Trophoblast cell (in vitro differentiated cells and primary cell): ENCODE results near the gene ETS1.

Experiments used
- DNase-seq, 2 donors: peaks; one replicate each; pipeline ENCODE4 v3.0.0-alpha.2; 2016
- H2AFZ ChIP-seq: 2 replicates; pipeline ENCODE4 v1.6.1; 2013; ENCODE audit warnings: low read length, moderate library complexity, mild to moderate bottlenecking; ENCODE audit not compliant: insufficient read depth, poor library complexity
- H2AK5ac ChIP-seq: 2 replicates; pipeline ENCODE4 v1.6.1; 2013; ENCODE audit warnings: mild to moderate bottlenecking, low read length
- H2BK120ac ChIP-seq: 2 replicates; pipeline ENCODE4 v1.6.1; 2013; ENCODE audit warnings: low read length, mild to moderate bottlenecking, moderate library complexity; ENCODE audit not compliant: insufficient read depth, poor library complexity
- H2BK12ac ChIP-seq: 2 replicates; pipeline ENCODE4 v1.6.1; 2013; ENCODE audit warnings: mild to moderate bottlenecking, low read length, moderate library complexity
- H2BK5ac ChIP-seq: 2 replicates; pipeline ENCODE4 v1.6.1; 2013; ENCODE audit warnings: low read length, low read depth, moderate library complexity, mild to moderate bottlenecking; ENCODE audit not compliant: poor library complexity
- H3K14ac ChIP-seq: 2 replicates; pipeline ENCODE4 v1.6.1; 2013; ENCODE audit warnings: mild to moderate bottlenecking, low read length
- H3K18ac ChIP-seq: 2 replicates; pipeline ENCODE4 v1.6.1; 2013; ENCODE audit warnings: mild to moderate bottlenecking, low read length
- H3K23ac ChIP-seq: 2 replicates; pipeline ENCODE4 v1.6.1; 2013; ENCODE audit warnings: low read length
- H3K27ac ChIP-seq: 2 replicates; pipeline ENCODE4 v1.5.1; 2013; ENCODE audit warnings: low read depth, mild to moderate bottlenecking, inconsistent platforms, low read length, moderate library complexity
- H3K27me3 ChIP-seq: 2 replicates; pipeline ENCODE4 v1.6.1; 2013; ENCODE audit warnings: inconsistent platforms, mild to moderate bottlenecking, low read length, moderate library complexity; ENCODE audit not compliant: insufficient read depth
- H3K36me3 ChIP-seq, 2 experiments: 1 replicate in 1 of 2; 2 replicates in 1 of 2; pipeline ENCODE4 v1.6.1; 2013; ENCODE audit warnings: low read length in 2 of 2, mild to moderate bottlenecking in 2 of 2, moderate library complexity in 1 of 2; ENCODE audit not compliant: insufficient read depth in 2 of 2, control insufficient read depth in 1 of 2
- H3K4ac ChIP-seq: 2 replicates; pipeline ENCODE4 v1.6.1; 2013; ENCODE audit warnings: low read depth, mild to moderate bottlenecking, low read length, moderate library complexity
- H3K4me1 ChIP-seq, 2 experiments: 1 replicate in 1 of 2; 2 replicates in 1 of 2; pipeline ENCODE4 v1.6.1; 2013; ENCODE audit warnings: low read length in 2 of 2, mild to moderate bottlenecking in 2 of 2, moderate library complexity in 1 of 2; ENCODE audit not compliant: insufficient read depth in 2 of 2, control insufficient read depth in 1 of 2
- H3K4me2 ChIP-seq: 2 replicates; pipeline ENCODE4 v1.6.1; 2013; ENCODE audit warnings: inconsistent platforms, mild to moderate bottlenecking, low read length, moderate library complexity
- H3K4me3 ChIP-seq: 2 replicates; pipeline ENCODE4 v1.5.1; 2013; ENCODE audit warnings: mild to moderate bottlenecking, low read depth, low read length, inconsistent platforms
- H3K79me1 ChIP-seq: one replicate; pipeline ENCODE4 v1.6.1; 2013; ENCODE audit warnings: low read length
- H3K79me2 ChIP-seq: 2 replicates; pipeline ENCODE4 v1.6.1; 2013; ENCODE audit warnings: low read length, mild to moderate bottlenecking; ENCODE audit not compliant: control insufficient read depth, insufficient read depth, poor library complexity
- H3K9ac ChIP-seq: 2 replicates; pipeline ENCODE4 v1.6.1; 2013; ENCODE audit warnings: mild to moderate bottlenecking, low read length
- H3K9me3 ChIP-seq: 2 replicates; pipeline ENCODE4 v1.6.1; 2013; ENCODE audit warnings: low read depth, mild to moderate bottlenecking, control low read depth, inconsistent platforms, low read length; ENCODE audit not compliant: insufficient read depth
- H4K12ac ChIP-seq: 2 replicates; pipeline ENCODE4 v1.6.1; 2013; ENCODE audit warnings: low read depth, mild to moderate bottlenecking, low read length, moderate library complexity
- H4K8ac ChIP-seq: 2 replicates; pipeline ENCODE4 v1.6.1; 2013; ENCODE audit warnings: low read depth, mild to moderate bottlenecking, low read length, moderate library complexity
- H4K91ac ChIP-seq: one replicate; pipeline ENCODE4 v1.6.1; 2013; ENCODE audit warnings: low read depth, mild to moderate bottlenecking, low read length, moderate library complexity
- WGBS: extraction: QIAGEN DNeasy Blood & Tissue Kit; methylation state at CpG from one replicate; pipeline ENCODE4 v1.1.7; 2013; ENCODE audit warnings: missing lambda C conversion rate; ENCODE audit not compliant: insufficient read length, insufficient coverage; ENCODE audit errors: extremely low coverage; 5-methylcytosine and 5-hydroxymethylcytosine counted together

ETS1 gene

DNA sequence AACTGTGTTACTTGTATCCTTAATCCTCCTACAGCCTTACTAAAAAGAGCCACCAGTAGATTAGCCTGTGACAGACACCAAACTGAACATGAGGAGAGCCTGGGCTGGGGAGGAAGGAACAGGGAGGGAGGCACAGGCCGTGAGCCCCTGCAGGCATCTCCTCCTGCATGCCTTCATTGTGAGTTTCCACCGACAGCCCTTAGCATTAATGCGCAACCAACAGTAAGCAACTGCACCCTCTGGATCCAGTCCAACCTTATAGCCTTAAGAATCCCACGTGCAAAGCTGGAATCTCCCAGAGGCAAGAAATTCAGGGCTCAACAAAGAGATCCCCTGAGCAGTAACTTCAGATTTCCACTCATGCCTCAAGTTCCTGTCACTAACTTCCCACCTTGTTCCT lies 84.6 kb downstream of the ETS1 start:
- H3K27me3 ChIP-seq = no peaks in the 10 kb centered on the region
- H4K91ac ChIP-seq = no peak overlapping the region
- peak overlapping the region; percentile 42 for H3K27ac ChIP-seq
- peak; percentile 30 to 43 for DNase-seq
- H3K4me2 ChIP-seq = no peak overlapping the region
- H3K4me3 ChIP-seq = no peak overlapping the region
- no peak overlapping the region for H2AFZ ChIP-seq
- H3K36me3 ChIP-seq = peaks cover 21 to 22% of the 10 kb centered on the region in 2 experiments
- H3K23ac ChIP-seq = no peak overlapping the region
- H2BK12ac ChIP-seq = no peak overlapping the region
- WGBS = no CpG with 5 or more reads among the region's 4 CpGs
- H3K4me1 ChIP-seq = peaks cover 28 to 46% of the 10 kb centered on the region in 2 experiments
- H3K18ac ChIP-seq = no peak overlapping the region
- H2AK5ac ChIP-seq = no peak overlapping the region
- H2BK5ac ChIP-seq = no peak overlapping the region
- H3K14ac ChIP-seq = no peak overlapping the region
- no peak overlapping the region for H4K12ac ChIP-seq
- no peak overlapping the region for H3K9ac ChIP-seq
- no peaks in the 10 kb centered on the region for H3K9me3 ChIP-seq
- H3K4ac ChIP-seq = no peak overlapping the region
- H3K79me2 ChIP-seq = peaks cover 8% of the 10 kb centered on the region
- H2BK120ac ChIP-seq = no peak overlapping the region
- H4K8ac ChIP-seq = no peak overlapping the region
- H3K79me1 ChIP-seq = peaks cover 6% of the 10 kb centered on the region

DNA sequence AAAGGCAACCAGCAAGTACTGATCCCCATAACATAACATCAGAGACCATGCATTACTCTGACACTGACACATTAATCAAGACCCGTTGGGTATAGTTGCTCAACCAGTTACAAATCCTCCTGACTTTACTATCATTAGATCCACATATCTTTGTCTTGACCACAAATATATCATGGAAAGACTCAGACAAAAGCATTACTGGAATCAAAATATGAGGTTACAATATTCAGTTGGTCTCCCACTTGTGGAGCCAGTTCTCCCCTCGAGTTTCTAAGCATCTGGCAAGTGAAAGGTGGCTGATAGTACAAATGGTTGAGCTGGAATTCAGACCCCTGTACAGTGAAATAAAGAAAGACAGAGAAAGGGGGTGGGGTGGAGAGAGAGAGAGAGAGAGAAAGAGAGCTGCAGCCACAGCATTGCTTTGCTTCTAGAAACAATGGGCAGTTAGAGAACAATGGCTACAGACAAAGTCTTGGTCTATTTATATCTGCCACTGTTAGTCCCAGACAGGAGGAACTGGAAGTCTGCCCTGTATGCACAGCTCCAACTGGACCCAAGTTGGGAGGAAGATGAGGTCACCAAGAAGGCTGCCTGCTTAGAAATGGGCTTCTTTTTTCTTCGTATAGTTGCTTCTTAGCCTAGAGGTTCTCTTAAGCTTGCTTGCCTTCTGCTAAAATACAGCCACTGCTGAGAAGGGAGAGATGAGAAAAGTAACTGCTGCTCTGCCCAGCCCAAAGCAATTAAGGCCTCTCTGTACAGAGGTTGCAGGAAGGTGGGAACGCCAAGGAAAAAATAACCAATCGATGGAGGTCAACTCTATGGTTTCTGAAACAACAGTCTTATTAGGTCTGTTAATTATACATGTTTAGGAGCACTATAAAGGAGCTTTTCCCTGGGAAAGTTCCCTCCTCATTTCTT lies 85.5 kb downstream of the ETS1 start:
- no peaks in the 10 kb centered on the region for H3K27me3 ChIP-seq
- H3K4ac ChIP-seq = no peak overlapping the region
- H2BK120ac ChIP-seq = no peak overlapping the region
- H3K4me1 ChIP-seq = peaks cover 29 to 46% of the 10 kb centered on the region in 2 experiments
- H2AK5ac ChIP-seq = no peak overlapping the region
- H3K4me3 ChIP-seq = no peak overlapping the region
- no peak overlapping the region for H4K12ac ChIP-seq
- H3K79me2 ChIP-seq = peaks cover 6% of the 10 kb centered on the region
- peaks cover 6% of the 10 kb centered on the region for H3K79me1 ChIP-seq
- no peak for DNase-seq
- no peak overlapping the region for H2BK5ac ChIP-seq
- H3K23ac ChIP-seq = no peak overlapping the region
- H3K9ac ChIP-seq = no peak overlapping the region
- no peak overlapping the region for H4K91ac ChIP-seq
- no peak overlapping the region for H3K18ac ChIP-seq
- H2BK12ac ChIP-seq = no peak overlapping the region
- no peak overlapping the region for H4K8ac ChIP-seq
- peaks cover 14 to 20% of the 10 kb centered on the region in 2 experiments for H3K36me3 ChIP-seq
- H3K4me2 ChIP-seq = no peak overlapping the region
- no peak overlapping the region for H3K14ac ChIP-seq
- no CpG with 5 or more reads among the region's 5 CpGs for WGBS
- H3K9me3 ChIP-seq = no peaks in the 10 kb centered on the region
- peak overlapping the region; percentile 42 for H3K27ac ChIP-seq
- no peak overlapping the region for H2AFZ ChIP-seq

DNA sequence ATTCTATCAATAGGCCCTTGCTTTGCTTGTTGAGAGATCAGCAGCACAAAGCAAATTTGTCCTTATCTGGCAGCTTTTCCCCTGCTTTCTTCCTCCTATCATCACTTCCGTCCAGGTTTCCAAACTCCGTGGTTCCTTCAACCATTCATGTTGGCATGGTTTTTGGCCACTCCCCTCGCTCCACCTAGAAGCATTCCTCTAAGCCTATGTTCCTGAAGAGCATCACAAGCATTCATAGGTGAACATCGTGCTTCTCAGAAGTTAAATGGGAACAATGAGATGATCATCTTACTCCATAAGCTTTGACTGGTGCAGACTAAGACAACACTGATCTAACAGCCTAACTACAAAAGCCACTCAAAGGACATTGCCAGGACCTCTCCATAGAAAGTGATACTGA lies 86.3 kb downstream of the ETS1 start:
- Histone ChIP-seq H3K14ac (no peak overlapping the region), H2BK12ac (no peak overlapping the region), H2BK120ac (no peak overlapping the region), H4K8ac (no peak overlapping the region), H2BK5ac (no peak overlapping the region), H4K12ac (no peak overlapping the region), H3K79me1 (peaks cover 6% of the 10 kb centered on the region), H2AK5ac (no peak overlapping the region), H3K9me3 (no peaks in the 10 kb centered on the region), H3K27ac (no peak overlapping the region), H3K4me2 (no peak overlapping the region), H2AFZ (no peak overlapping the region), H3K4me1 (peaks cover 28 to 43% of the 10 kb centered on the region in 2 experiments), H3K9ac (no peak overlapping the region), H3K4ac (peak overlapping the region; percentile 43), H3K79me2 (peaks cover 7% of the 10 kb centered on the region), H3K18ac (no peak overlapping the region), H4K91ac (no peak overlapping the region), H3K23ac (no peak overlapping the region), H3K36me3 (peaks cover 9 to 14% of the 10 kb centered on the region in 2 experiments), H3K4me3 (no peak overlapping the region), H3K27me3 (no peaks in the 10 kb centered on the region)
- DNase-seq = no peak
- WGBS = no CpG with 5 or more reads among the region's 4 CpGs

DNA sequence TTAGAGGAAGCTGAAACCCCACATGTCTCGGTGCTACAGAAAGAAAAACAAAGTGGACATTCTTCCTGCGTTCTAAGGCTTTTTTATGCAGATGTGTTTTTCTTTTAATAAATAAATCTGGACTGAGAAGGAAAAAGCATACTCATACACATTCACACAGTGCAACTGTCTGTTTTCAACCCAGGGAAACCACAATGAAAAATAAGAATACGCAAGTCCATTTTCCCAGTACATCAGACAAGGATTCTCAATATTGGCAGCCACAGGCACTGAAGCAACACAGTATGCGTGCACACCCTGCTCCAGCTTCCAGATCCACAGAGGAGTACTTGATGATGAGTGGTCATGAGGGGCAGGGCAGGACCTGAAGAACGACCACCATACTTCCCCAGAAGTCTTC lies 86.9 kb downstream of the ETS1 start:
- Histone ChIP-seq H2BK5ac (no peak overlapping the region), H3K79me1 (peaks cover 6% of the 10 kb centered on the region), H2AFZ (no peak overlapping the region), H3K4me1 (peaks cover 27 to 39% of the 10 kb centered on the region in 2 experiments), H3K27ac (no peak overlapping the region), H4K91ac (no peak overlapping the region), H3K14ac (peak overlapping the region; percentile 37), H3K27me3 (no peaks in the 10 kb centered on the region), H2AK5ac (no peak overlapping the region), H2BK12ac (no peak overlapping the region), H3K9ac (no peak overlapping the region), H4K8ac (no peak overlapping the region), H3K4ac (peak overlapping the region; percentile 77), H2BK120ac (no peak overlapping the region), H3K4me2 (no peak overlapping the region), H3K79me2 (peaks cover 7% of the 10 kb centered on the region), H3K36me3 (peaks cover 6 to 9% of the 10 kb centered on the region in 2 experiments), H4K12ac (no peak overlapping the region), H3K23ac (no peak overlapping the region), H3K18ac (peak overlapping the region; percentile 55), H3K4me3 (no peak overlapping the region), H3K9me3 (no peaks in the 10 kb centered on the region)
- no CpG with 5 or more reads among the region's 5 CpGs for WGBS
- no peak for DNase-seq
